Sigmoid colon (tissue), 3 donors: Measurements from ENCODE around the gene TAS2R40.

Experiments
- POLR2A ChIP-seq, 2 donors: fragments of 450-650 bp; IDR thresholded peaks; one replicate each; pipeline ENCODE4 v1.6.1; 2016; ENCODE audit warnings: antibody characterized with exemption in 2 of 2, mild to moderate bottlenecking in 2 of 2, moderate library complexity in 2 of 2
- TF ChIP-seq, protein P1 (sequence below), 4 experiments: fragments of 450-650 bp in 3 of 4; fragments of 200-600 bp in 1 of 4; IDR thresholded peaks; one replicate each; pipeline ENCODE4 v1.5.1; 2016 to 2019; ENCODE audit warnings: antibody characterized with exemption in 4 of 4, mild to moderate bottlenecking in 3 of 4, moderate library complexity in 2 of 4

DNA sequence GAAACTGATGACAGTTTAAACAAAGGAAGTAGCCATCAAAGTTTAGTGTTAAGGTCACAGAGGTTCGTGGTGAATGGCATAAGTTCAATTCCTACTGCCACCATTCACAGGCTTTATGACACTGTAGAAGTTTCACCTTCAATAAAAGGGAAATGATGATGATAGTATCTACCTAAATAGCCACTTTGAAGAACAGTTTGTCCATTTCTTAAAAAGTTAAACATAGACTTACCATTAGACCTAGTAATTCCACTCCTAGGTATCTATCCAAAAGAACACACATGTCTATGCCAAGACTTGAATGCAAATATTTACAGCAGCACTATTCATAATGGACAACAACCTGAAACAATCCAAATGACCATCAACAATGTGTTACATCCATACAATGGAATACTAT is 22.5 kb downstream of the TAS2R40 start:
- TF ChIP-seq, protein P1, sequence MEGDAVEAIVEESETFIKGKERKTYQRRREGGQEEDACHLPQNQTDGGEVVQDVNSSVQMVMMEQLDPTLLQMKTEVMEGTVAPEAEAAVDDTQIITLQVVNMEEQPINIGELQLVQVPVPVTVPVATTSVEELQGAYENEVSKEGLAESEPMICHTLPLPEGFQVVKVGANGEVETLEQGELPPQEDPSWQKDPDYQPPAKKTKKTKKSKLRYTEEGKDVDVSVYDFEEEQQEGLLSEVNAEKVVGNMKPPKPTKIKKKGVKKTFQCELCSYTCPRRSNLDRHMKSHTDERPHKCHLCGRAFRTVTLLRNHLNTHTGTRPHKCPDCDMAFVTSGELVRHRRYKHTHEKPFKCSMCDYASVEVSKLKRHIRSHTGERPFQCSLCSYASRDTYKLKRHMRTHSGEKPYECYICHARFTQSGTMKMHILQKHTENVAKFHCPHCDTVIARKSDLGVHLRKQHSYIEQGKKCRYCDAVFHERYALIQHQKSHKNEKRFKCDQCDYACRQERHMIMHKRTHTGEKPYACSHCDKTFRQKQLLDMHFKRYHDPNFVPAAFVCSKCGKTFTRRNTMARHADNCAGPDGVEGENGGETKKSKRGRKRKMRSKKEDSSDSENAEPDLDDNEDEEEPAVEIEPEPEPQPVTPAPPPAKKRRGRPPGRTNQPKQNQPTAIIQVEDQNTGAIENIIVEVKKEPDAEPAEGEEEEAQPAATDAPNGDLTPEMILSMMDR (IDR thresholded peaks at IDR 0.05) = no peak
- TF ChIP-seq POLR2A (IDR thresholded peaks at IDR 0.05) = no peak
